ENCODE data around the gene MICA. TPM values are rescaled to one million over a fixed set of nuclear protein-coding genes. Genes with fewer than 3 reads are reported as not detected.

The MICA gene
- total RNA-seq, 2 experiments from 2014 or later, result 9.9 to 15.3 TPM

DNA sequence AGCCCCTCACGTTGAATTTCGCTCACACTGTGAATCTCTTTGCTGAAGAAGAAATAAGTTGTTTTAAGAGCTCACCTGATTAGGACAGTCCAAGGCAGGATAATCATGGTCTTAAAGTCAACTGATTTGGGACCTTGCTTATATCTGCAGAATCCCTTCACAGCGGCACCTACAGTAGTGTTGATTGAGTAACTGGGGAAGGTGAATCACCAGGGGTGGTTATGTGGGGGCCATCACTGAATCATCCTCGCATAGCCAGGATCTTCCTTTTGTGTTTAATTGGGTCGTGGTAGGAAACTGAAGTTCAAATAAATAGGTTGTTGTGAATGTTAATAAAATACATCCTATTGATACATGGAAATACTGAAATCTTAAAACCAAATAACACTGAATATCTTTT, 20.2 kb upstream of the MICA start:
- no peak overlapping the region for H3K4me2 ChIP-seq (ENCODE audit: low read length)
- no peaks in the 10 kb centered on the region for H3K9me2 ChIP-seq (ENCODE audit: insufficient read depth, low read length)
- no peak overlapping the region for H2AFZ ChIP-seq (ENCODE audit: low read length)
- H3K4me1 ChIP-seq (ENCODE audit: insufficient read depth, low read length, poor library complexity, severe bottlenecking), result no peaks in the 10 kb centered on the region
- intact Hi-C loops (cut with micrococcal nuclease; ENCODE audit: unreplicated experiment), result no loop called here
- DNase-seq (ENCODE audit: low spot score), result no peak
- no TSS peak for BruUV-seq (replicated peaks)
- TF ChIP-seq EZH2phosphoT487 (IDR thresholded peaks at IDR 0.05; ENCODE audit: borderline replicate concordance, low read depth, low read length) (no peak), CTCF (conservative IDR thresholded peaks at IDR 0.05; ENCODE audit: low read length) (no peak)
- ChIA-PET POLR2A (no interaction called here), CTCF (ENCODE audit: unreplicated experiment) (interaction anchor here (0.6 kb wide), 1 partner anchor 351 kb away, joined by 3 read pairs; no protein-coding TSS in a partner anchor)
- no peaks in the 10 kb centered on the region for H3K9me3 ChIP-seq (ENCODE audit: low read length)
- H3K27ac ChIP-seq (ENCODE audit: low read depth, low read length, poor library complexity, severe bottlenecking), result no peak overlapping the region
- no peak overlapping the region for H3K4me3 ChIP-seq (ENCODE audit: low read depth, low read length, poor library complexity, severe bottlenecking)
- H4K20me1 ChIP-seq (ENCODE audit: insufficient read depth, low read length), result no peaks in the 10 kb centered on the region
- no peaks in the 10 kb centered on the region for H3K79me2 ChIP-seq (ENCODE audit: insufficient read depth, low read depth, low read length)
- H3K36me3 ChIP-seq (ENCODE audit: insufficient read depth, low read length), result no peaks in the 10 kb centered on the region

GRCh38 chr6:31385041-31385440, 18.4 kb upstream of the MICA start:
- Histone ChIP-seq H2AFZ (ENCODE audit: low read length) (no peak overlapping the region), H3K27ac (ENCODE audit: low read depth, low read length, poor library complexity, severe bottlenecking) (no peak overlapping the region), H3K9me3 (ENCODE audit: low read length) (no peaks in the 10 kb centered on the region), H3K4me3 (ENCODE audit: low read depth, low read length, poor library complexity, severe bottlenecking) (no peak overlapping the region), H3K79me2 (ENCODE audit: insufficient read depth, low read depth, low read length) (no peaks in the 10 kb centered on the region), H4K20me1 (ENCODE audit: insufficient read depth, low read length) (no peaks in the 10 kb centered on the region), H3K4me1 (ENCODE audit: insufficient read depth, low read length, poor library complexity, severe bottlenecking) (no peaks in the 10 kb centered on the region), H3K4me2 (ENCODE audit: low read length) (no peak overlapping the region), H3K36me3 (ENCODE audit: insufficient read depth, low read length) (no peaks in the 10 kb centered on the region), H3K9me2 (ENCODE audit: insufficient read depth, low read length) (no peaks in the 10 kb centered on the region)
- ChIA-PET CTCF (ENCODE audit: unreplicated experiment) (no interaction called here), POLR2A (no interaction called here)
- no TSS peak for BruUV-seq (replicated peaks)
- TF ChIP-seq EZH2phosphoT487 (IDR thresholded peaks at IDR 0.05; ENCODE audit: borderline replicate concordance, low read depth, low read length) (no peak), CTCF (conservative IDR thresholded peaks at IDR 0.05; ENCODE audit: low read length) (no peak)
- DNase-seq (ENCODE audit: low spot score), result no peak
- intact Hi-C loops (cut with micrococcal nuclease; ENCODE audit: unreplicated experiment), result no loop called here

GRCh38 chr6:31386099-31386498, 17.3 kb upstream of the MICA start:
- no peaks in the 10 kb centered on the region for H3K9me3 ChIP-seq (ENCODE audit: low read length)
- H3K4me2 ChIP-seq (ENCODE audit: low read length), result no peak overlapping the region
- no peaks in the 10 kb centered on the region for H3K9me2 ChIP-seq (ENCODE audit: insufficient read depth, low read length)
- CTCF ChIA-PET (ENCODE audit: unreplicated experiment), result no interaction called here
- no peak overlapping the region for H2AFZ ChIP-seq (ENCODE audit: low read length)
- no TSS peak for BruUV-seq (replicated peaks)
- no peak for DNase-seq (ENCODE audit: low spot score)
- TF ChIP-seq EZH2phosphoT487 (IDR thresholded peaks at IDR 0.05; ENCODE audit: borderline replicate concordance, low read depth, low read length), result no peak
- TF ChIP-seq CTCF (conservative IDR thresholded peaks at IDR 0.05; ENCODE audit: low read length), result no peak
- H3K36me3 ChIP-seq (ENCODE audit: insufficient read depth, low read length), result no peaks in the 10 kb centered on the region
- intact Hi-C loops (cut with micrococcal nuclease; ENCODE audit: unreplicated experiment), result no loop called here
- H3K4me3 ChIP-seq (ENCODE audit: low read depth, low read length, poor library complexity, severe bottlenecking), result no peak overlapping the region
- H3K79me2 ChIP-seq (ENCODE audit: insufficient read depth, low read depth, low read length), result no peaks in the 10 kb centered on the region
- no peaks in the 10 kb centered on the region for H3K4me1 ChIP-seq (ENCODE audit: insufficient read depth, low read length, poor library complexity, severe bottlenecking)
- no peaks in the 10 kb centered on the region for H4K20me1 ChIP-seq (ENCODE audit: insufficient read depth, low read length)
- H3K27ac ChIP-seq (ENCODE audit: low read depth, low read length, poor library complexity, severe bottlenecking), result no peak overlapping the region
- POLR2A ChIA-PET, result no interaction called here
